RKO (cell line): Measurements from ENCODE around the gene PLEKHO1.

Experiments
- DNase-seq: peaks from one replicate; pipeline ENCODE4 v3.0.0-alpha.2; 2016; ENCODE audit warnings: low spot score

The PLEKHO1 gene

DNA sequence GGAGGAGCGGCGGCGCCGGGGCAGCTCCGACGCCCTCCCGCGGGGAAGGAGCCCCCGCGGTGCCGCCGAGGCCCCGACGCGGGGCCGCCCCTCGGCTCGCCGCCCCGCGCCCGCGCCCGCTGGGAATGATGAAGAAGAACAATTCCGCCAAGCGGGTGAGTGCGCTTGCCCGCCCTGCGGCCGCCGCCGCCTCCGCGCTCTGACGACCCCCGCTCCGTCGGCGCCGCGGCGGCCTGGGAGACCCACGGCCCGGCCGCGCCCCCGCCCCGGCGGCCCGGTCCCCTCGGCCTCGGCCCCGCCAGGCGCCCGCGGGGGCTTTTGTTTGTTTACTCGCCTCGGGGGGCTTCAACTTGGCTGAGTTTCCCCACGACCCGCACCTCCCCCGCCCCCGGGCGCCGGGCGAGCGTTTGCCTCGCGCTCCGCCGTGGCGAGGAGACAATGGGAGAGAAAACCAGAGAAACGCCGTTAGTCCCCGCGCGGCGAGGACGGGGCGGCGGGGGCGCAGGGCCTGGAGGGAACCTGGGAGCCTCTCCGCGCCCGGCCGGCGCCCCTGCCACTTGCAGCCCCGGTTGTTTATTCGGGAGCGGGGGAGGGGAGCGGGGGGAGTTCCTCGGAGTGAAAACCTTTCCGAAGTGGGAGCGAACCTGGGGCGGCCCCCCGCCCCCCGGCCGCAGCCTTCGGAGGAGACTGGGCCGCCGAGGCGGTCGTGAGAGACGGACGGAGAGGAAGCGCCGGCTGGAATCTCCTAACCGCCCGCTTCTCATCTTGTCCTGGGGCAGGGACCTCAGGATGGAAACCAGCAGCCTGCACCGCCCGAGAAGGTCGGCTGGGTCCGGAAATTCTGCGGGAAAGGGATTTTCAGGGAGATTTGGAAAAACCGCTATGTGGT, 661 bp downstream of the PLEKHO1 start:
- DNase-seq, result peak; percentile 35

DNA sequence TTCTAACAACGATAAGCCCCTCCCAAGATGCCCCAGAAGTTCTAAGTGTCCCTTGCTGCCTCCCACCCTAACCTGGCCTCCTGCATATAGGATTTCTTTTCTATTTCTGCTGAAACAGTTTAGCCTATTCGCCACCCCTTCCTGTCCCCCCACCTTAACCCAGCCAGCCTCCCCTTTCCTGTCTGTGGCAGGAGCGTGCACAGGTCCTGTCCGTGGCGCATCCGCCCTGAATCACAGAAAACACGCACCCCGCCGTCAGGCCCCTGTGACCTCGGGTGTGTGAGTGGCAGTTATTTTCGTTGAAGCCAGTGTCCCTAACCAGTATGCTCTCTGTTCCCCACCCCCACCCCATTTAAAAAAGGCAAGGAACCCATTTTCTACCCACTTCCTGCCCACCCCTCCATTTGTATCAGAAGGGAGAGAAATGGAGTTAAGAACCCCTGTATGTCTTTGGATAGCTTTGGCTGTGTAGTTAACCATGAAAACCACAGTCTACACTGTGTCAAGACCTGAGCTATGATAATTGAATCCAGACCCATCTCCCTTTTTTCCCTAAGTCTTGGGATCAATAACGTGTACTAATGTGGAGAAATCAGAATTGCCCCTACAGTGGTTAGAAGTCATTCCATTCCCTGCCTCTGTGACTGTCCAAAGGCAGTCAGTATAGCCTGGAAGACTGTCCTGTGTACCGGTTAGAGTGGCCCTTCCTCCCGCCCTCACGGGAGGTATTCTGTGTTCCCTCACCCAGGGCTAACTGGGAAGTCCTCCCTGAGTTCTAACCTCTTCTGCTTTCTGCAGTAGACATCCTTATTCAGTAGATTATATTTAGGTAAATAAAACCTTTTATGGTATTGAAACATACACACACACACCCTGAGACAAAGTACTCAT, 1.8 kb downstream of the PLEKHO1 start:
- no peak for DNase-seq

- DNase-seq, result no peak
Measured at GRCh38 chr1:150152182-150152536, 2.4 kb downstream of the PLEKHO1 start.

DNA sequence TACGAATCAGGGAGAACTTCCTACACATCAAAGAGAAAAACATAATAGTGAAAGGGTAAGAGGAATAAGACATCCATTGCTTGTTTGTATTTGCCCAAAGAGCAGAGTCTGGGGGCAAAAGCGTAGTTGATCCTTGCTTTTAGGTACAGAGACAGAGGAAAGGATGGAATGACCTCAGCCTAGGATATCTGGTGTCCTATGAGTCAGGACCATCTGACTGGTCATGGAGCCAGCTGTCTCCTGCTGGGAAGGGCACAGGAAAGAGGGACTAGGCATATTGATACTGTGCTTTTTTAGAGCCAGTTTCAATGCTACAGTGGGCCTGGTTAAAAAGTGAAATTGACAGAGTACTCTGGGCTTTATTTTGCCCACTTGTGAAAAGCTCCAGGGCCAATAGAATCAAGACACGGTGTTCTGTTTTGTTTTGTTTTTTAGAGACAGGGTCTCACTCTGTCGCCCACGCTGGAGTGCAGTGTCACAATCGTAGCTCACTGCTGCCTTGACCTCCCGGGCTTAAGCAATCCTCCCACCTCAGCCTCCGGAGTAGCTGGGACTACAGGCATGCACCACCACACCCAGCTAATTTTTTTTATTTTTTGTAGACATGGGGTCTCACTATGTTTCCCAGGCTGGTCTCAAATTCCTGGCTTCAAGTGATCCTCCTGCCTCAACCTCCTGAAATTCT, 3.2 kb downstream of the PLEKHO1 start:
- peak; percentile 30 for DNase-seq

- no peak for DNase-seq
Measured at GRCh38 chr1:150154143-150154542, 4.4 kb downstream of the PLEKHO1 start.

DNA sequence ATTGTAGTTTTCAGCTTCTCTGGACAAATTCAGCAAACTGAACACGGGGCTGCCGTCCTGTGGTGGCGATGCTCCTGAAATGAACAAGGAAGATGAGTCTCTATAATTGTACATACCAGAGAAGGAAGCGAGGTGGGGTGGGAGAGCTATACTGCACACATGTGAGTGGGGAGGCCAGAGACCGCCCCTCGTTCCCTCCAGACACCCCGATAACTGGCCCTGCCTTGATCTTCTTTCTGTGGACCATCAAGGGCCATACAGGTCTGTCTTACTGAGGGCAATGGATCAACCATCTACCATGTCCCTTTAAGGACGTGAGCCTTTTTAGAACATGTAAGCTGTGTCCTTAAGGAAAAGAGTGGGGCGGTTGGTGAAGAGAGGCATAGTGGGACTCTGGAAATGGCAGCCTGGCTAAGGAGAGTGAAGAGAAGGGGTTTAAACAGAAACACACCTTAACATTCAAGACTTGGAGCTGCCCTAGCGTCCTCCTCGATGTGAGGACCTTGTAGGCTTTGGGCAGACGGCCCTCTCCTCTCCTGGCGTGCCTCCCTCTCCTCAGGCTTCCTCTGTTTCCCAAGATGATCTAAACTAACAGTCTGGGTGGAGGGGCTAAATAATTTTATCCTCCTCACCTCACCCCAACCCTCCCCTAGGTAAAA, 5.8 kb downstream of the PLEKHO1 start:
- no peak for DNase-seq

DNA sequence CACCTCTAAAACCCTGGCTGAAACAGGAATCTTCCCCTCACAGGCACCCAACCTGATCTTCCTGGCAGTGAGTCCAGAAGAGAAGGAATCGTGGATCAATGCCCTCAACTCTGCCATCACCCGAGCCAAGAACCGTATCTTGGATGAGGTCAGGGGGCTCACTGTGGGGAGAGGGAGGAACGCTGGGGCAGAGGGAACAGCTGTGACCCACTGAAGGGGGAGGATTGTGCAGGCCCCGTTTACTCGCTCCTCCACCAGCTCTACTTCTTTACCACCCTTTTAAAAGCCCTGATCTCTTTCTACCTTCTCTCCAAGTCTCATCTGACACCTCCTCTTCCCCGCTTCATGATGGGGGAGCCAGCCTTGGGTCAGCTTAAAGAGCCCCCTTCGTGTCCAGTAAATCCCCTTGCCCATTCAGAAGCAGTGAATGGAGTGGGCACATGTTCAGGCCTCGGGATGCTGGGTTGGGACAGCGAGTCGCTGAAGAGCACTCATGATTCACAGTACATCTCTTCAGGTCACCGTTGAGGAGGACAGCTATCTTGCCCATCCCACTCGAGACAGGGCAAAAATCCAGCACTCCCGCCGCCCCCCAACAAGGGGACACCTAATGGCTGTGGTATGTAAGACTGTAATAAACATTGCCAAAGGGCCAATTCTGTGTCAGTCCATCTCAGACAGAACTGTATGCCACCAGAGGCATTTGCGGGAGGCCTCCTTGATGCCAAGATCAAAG, 7.3 kb downstream of the PLEKHO1 start:
- DNase-seq, result no peak

DNA sequence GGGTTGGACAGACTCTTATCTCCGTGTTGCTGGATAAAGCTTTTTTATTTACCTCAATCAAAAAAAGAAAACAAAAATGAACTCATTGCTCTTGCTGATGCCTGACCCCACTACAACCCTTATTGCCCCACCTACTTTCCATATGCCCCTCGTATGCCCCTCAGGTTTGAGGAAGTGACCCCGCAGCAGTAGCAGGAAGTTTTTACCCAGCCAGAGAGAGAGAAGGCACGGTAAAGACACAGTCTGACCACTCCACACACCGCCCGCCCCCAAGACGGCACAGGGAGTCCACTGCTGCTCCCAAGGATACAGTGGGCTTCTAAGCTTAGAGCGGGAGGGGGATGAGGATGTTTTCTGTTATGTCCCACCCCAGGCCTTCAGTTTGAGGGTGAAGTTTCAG, 9.8 kb downstream of the PLEKHO1 start:
- no peak for DNase-seq

DNA sequence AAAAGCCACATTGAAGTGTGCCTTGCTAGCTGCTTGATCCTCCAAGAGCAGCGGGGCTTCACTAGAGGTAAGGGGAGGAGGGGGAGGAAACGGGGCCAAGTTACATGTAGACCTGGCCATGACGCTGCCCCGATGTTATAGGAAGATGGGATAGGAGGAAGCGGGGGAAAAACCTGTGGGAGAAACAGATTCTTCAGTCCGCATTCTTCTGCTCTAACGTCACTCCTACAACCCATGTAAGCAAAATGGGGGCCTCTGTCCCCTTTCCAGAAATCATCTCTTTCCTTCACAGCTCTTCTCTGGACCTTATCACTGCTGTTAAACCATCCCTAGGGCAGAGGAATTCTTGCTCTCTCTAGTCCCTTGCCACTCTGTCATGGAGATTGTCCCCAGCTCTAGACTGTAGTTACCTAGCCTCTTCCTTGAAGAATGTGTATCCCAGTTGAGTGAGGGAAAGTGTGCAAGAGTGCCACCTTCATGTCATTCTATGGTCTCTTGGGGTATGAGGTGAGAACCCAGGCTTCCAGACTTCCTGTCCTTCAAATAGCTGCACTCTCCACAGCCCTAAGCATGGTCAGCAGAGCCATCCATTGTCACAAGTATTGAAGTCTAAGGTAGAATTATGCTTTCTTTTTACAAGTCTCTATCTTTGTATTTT, 11.4 kb downstream of the PLEKHO1 start:
- DNase-seq, result no peak

DNA sequence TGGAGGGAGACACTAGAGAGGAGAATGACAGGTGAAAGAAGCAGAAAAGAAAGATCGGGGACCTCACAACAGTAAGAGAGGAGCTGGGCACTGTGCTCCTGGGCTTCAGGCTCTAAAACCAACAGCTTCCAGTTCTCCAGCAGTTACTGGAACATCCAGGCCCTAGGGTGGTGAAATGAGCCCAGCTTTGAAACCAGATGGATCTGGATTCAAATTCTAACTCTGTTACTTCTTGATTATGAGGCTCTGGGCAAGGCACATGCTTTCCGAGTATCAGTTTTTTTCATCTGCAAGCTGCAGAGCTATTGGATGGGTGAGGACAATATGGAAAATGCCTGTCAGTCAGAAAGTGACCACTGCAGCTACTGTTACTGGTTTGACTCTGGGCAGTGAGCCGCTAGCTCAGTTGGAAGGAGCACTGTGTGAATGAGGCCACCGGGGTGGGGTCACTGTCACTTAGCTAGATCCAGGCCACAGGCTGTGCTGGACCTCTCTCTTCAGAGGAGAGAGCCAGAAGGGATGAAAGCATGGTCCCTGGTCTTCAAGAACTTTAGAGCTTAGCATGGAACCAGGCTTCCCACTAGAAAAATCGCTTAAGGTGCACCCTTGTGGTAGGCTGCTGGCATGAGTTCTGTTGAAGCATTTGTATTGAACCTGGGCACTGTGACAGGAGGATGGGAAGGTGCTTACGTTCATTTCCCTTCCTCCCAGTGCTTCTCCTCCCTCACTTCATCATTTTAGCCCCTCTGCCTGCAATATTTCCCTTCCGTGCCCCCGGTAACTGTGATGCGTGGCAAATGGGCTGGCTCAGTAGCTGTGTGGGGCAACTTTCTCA, 12.2 kb downstream of the PLEKHO1 start:
- DNase-seq, result no peak

DNA sequence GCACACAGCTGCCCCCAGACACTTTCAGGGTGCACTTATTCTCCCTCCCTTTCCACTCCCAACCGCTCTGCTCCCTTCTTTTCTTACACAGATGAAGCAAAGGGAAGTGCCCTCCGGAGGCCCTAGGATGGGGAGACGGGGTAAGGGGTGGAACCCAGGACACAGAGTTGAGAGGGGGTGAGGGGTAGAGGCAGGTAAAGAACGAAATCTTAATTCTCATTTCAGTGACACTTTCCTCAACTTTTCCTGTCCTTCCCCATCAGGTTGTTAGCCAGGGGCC, 12.8 kb downstream of the PLEKHO1 start:
- DNase-seq, result no peak

DNA sequence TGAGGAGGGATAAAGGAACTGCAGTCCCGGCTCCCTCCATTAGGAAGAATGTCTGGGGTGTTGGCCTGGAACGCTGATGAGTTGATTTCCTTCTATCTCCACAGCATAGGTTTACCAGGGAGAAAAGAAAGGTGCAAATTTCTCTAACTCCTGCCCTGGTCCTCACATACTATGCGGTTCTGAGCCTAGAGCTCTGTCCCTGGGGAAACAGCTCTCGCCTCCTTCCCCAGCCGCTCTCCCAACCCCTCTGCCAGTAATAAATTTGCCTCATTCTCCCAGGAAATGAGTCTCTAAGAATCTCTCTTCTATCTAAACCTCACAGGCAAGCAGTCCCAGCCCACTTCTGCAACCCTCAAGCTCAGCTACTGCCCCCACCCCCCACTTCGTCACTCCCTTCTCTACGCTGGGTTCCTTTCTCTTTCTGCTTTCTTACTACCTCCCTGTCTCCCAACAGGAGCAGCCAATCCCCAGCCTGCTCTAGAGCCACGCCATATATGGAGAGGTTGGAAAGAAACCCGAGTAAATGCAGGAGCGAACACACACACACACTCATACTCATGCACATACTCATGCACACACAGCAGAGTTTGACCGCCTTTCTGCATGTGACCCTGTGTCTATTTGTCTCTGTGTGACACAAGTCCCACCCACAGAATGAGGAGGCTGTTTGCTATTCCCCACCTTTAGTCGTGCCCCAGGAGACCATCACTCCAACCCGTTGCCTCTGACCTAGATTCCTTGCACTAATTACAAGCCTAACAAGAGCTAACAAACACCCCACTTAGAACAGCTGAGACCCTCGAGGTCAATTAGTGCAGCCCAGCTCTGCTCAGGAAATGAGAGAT, 13.4 kb downstream of the PLEKHO1 start:
- peak; percentile 81 for DNase-seq

GRCh38 chr1:150164224-150164623, 14.5 kb downstream of the PLEKHO1 start:
- DNase-seq, result no peak

DNA sequence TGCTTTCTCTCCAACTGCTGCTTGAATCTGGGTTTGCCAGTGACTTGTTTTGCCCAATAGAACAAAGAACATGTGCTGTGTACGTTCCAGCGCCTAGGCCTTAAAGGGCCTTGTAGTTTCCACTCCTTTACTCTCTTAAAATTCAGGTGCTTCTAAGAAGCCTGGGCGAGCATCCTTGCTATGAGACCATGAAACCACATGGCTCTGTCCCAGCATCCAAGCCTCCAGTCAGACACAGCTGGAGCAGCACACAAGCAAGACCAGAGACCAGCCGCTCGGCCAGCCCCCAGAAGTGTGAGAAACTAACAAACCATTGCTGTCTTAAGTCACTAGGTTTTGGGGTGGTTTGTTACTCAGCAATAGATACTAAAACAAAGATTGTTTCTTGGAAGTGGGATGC, 15.1 kb downstream of the PLEKHO1 start:
- no peak for DNase-seq

- DNase-seq, result peak; percentile 20
Measured at GRCh38 chr1:150165622-150166612, 16.2 kb downstream of the PLEKHO1 start.

DNA sequence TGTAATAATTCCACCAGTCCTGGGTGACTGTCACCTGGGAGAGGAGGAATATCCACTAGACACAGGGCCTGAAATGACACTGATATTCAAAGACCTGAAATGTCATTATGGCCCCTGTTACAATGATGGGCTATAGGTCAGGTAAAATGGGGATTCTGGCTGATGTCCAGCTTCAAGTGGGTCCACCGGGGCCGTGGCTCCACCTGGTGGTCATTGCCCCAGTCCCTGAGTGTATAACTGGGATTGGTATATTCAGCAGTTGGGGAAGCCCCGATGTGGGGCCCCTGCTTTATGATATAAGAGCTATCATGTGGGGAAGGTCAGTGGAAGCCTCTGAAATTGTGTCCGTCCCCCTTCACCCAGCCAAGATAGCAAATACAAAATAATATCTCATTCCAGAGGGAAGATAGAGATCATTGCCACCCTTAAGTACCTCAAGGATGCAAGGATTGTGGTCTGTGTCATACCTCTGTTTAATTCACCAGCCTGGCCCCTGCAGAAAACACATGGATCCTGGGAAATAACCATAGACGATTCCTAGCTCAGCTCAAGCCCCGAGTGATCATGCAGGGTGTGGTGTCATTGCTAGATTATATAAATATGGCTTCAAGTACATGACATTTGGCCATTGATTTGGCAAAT, 19.4 kb downstream of the PLEKHO1 start:
- peak; percentile 63 for DNase-seq

- no peak for DNase-seq
Measured at GRCh38 chr1:150171801-150172200, 22.1 kb downstream of the PLEKHO1 start.
